Left renal pelvis (tissue), 4 donors: ENCODE data around the gene CLMN. TPM values are rescaled to one million over a fixed set of nuclear protein-coding genes. Genes with fewer than 3 reads are reported as not detected.

ENCODE experiments used
- DNase-seq, 4 donors: peaks; one replicate each; pipeline ENCODE4 v3.0.0-alpha.2; 2013; ENCODE audit warnings: low read depth in 4 of 4, low spot score in 3 of 4
- polyA plus RNA-seq, 4 donors: library from polyadenylated mRNA; unstranded; fragments of 120-200 nt; gene quantifications; one replicate each; pipeline ENCODE4 v1.2.1, GENCODE V29; 2013; ENCODE audit not compliant: insufficient read length in 4 of 4

Gene CLMN
- polyA plus RNA-seq, 4 donors = 8.9 to 30.7 (median 27.5) TPM

- peak in 2 of 4 donors; percentile 50 to 59 for DNase-seq
Measured at GRCh38 chr14:95265106-95266094, 54.3 kb downstream of the CLMN start.

- no peak for DNase-seq
Measured at GRCh38 chr14:95264271-95264973, 55.3 kb downstream of the CLMN start.

GRCh38 chr14:95263527-95264231, 56.0 kb downstream of the CLMN start:
- DNase-seq = no peak

GRCh38 chr14:95262511-95262891, 57.2 kb downstream of the CLMN start:
- no peak for DNase-seq

- no peak for DNase-seq
Measured at GRCh38 chr14:95261616-95262510, 57.8 kb downstream of the CLMN start.

GRCh38 chr14:95260537-95261361, 59.0 kb downstream of the CLMN start:
- DNase-seq = no peak

GRCh38 chr14:95258754-95259593, 60.7 kb downstream of the CLMN start:
- no peak for DNase-seq

- no peak for DNase-seq
Measured at GRCh38 chr14:95258156-95258555, 61.6 kb downstream of the CLMN start.

- no peak for DNase-seq
Measured at GRCh38 chr14:95257521-95257920, 62.2 kb downstream of the CLMN start.

GRCh38 chr14:95256776-95257060, 63.0 kb downstream of the CLMN start:
- no peak for DNase-seq

GRCh38 chr14:95256002-95256775, 63.5 kb downstream of the CLMN start:
- DNase-seq = no peak

GRCh38 chr14:95255487-95255886, 64.2 kb downstream of the CLMN start:
- DNase-seq = peak in 3 of 4 donors; percentile 55 to 73 (median 69)

- no peak for DNase-seq
Measured at GRCh38 chr14:95255013-95255412, 64.7 kb downstream of the CLMN start.

GRCh38 chr14:95254288-95254687, 65.4 kb downstream of the CLMN start:
- no peak for DNase-seq

GRCh38 chr14:95253039-95253630, 66.6 kb downstream of the CLMN start:
- DNase-seq = no peak

- DNase-seq = no peak
Measured at GRCh38 chr14:95252219-95252618, 67.5 kb downstream of the CLMN start.

GRCh38 chr14:95250936-95251335, 68.8 kb downstream of the CLMN start:
- no peak for DNase-seq
